Nephron (organoid): ENCODE results near the gene ELK3.

Experiments
- H3K27ac Mint-ChIP-seq, 3 experiments: 2 replicates each; pipeline ENCODE4 v1.8.0; 2020; ENCODE audit warnings: mixed read lengths in 3 of 3, mild to moderate bottlenecking in 2 of 3, moderate library complexity in 1 of 3
- H3K27me3 Mint-ChIP-seq: 2 replicates; pipeline ENCODE4 v1.8.0; 2021; ENCODE audit warnings: low read depth, mild to moderate bottlenecking, moderate library complexity, mixed read lengths
- H3K36me3 Mint-ChIP-seq: 2 replicates; pipeline ENCODE4 v1.8.0; 2020; ENCODE audit warnings: low read depth, mixed read lengths
- H3K4me1 Mint-ChIP-seq: 2 replicates; pipeline ENCODE4 v1.8.0; 2020; ENCODE audit warnings: mixed read lengths
- H3K4me3 Mint-ChIP-seq, 3 experiments: 2 replicates each; pipeline ENCODE4 v1.8.0; 2020; ENCODE audit warnings: mild to moderate bottlenecking in 3 of 3, mixed read lengths in 3 of 3, moderate library complexity in 2 of 3
- H3K9me3 Mint-ChIP-seq: 2 replicates; pipeline ENCODE4 v1.8.0; 2020; ENCODE audit warnings: mixed read lengths
- CTCF ChIP-seq, 3 experiments: fragments of 200-600 bp; sonication (generic); IDR thresholded peaks; one replicate each; pipeline ENCODE4 v1.5.0; 2021; ENCODE audit warnings: antibody characterized with exemption in 3 of 3; ENCODE audit not compliant: unreplicated experiment in 3 of 3

Gene ELK3

GRCh38 chr12:96293093-96293492 is 98.9 kb downstream of the ELK3 start:
- Mint-ChIP-seq H3K36me3 (peaks cover 57% of the 10 kb centered on the region), H3K27me3 (no peaks in the 10 kb centered on the region), H3K4me1 (no peaks in the 10 kb centered on the region), H3K27ac (no peak overlapping the region), H3K4me3 (no peak overlapping the region), H3K9me3 (no peaks in the 10 kb centered on the region)
- TF ChIP-seq CTCF (IDR thresholded peaks at IDR 0.05; ENCODE audit: unreplicated experiment in 3 of 3): no peak

- no peak overlapping the region for H3K4me3 Mint-ChIP-seq
- no peaks in the 10 kb centered on the region for H3K4me1 Mint-ChIP-seq
- TF ChIP-seq CTCF (IDR thresholded peaks at IDR 0.05; ENCODE audit: unreplicated experiment in 3 of 3): no peak
- H3K9me3 Mint-ChIP-seq: no peaks in the 10 kb centered on the region
- H3K27me3 Mint-ChIP-seq: no peaks in the 10 kb centered on the region
- H3K36me3 Mint-ChIP-seq: peaks cover 54% of the 10 kb centered on the region
- no peak overlapping the region for H3K27ac Mint-ChIP-seq
Measured at GRCh38 chr12:96294831-96295230, 100.7 kb downstream of the ELK3 start.

GRCh38 chr12:96295532-96296160 is 101.5 kb downstream of the ELK3 start:
- Mint-ChIP-seq H3K36me3 (peaks cover 57% of the 10 kb centered on the region), H3K4me3 (no peak overlapping the region), H3K4me1 (no peaks in the 10 kb centered on the region), H3K27ac (no peak overlapping the region), H3K27me3 (no peaks in the 10 kb centered on the region), H3K9me3 (no peaks in the 10 kb centered on the region)
- no peak for TF ChIP-seq CTCF (IDR thresholded peaks at IDR 0.05; ENCODE audit: unreplicated experiment in 3 of 3)

- TF ChIP-seq CTCF (IDR thresholded peaks at IDR 0.05; ENCODE audit: unreplicated experiment in 3 of 3): no peak
- Mint-ChIP-seq H3K4me3 (no peak overlapping the region), H3K36me3 (peaks cover 52% of the 10 kb centered on the region), H3K9me3 (no peaks in the 10 kb centered on the region), H3K27me3 (no peaks in the 10 kb centered on the region), H3K27ac (no peak overlapping the region), H3K4me1 (no peaks in the 10 kb centered on the region)
Measured at GRCh38 chr12:96297504-96297903, 103.3 kb downstream of the ELK3 start.

GRCh38 chr12:96300064-96300463 is 105.9 kb downstream of the ELK3 start:
- no peak for TF ChIP-seq CTCF (IDR thresholded peaks at IDR 0.05; ENCODE audit: unreplicated experiment in 3 of 3)
- no peaks in the 10 kb centered on the region for H3K9me3 Mint-ChIP-seq
- H3K4me3 Mint-ChIP-seq: no peak overlapping the region
- no peaks in the 10 kb centered on the region for H3K27me3 Mint-ChIP-seq
- H3K4me1 Mint-ChIP-seq: no peaks in the 10 kb centered on the region
- peaks cover 40% of the 10 kb centered on the region for H3K36me3 Mint-ChIP-seq
- H3K27ac Mint-ChIP-seq: no peak overlapping the region

- H3K27me3 Mint-ChIP-seq: no peaks in the 10 kb centered on the region
- no peaks in the 10 kb centered on the region for H3K4me1 Mint-ChIP-seq
- no peak overlapping the region for H3K27ac Mint-ChIP-seq
- no peak overlapping the region for H3K4me3 Mint-ChIP-seq
- TF ChIP-seq CTCF (IDR thresholded peaks at IDR 0.05; ENCODE audit: unreplicated experiment in 3 of 3): no peak
- H3K9me3 Mint-ChIP-seq: no peaks in the 10 kb centered on the region
- peaks cover 40% of the 10 kb centered on the region for H3K36me3 Mint-ChIP-seq
Measured at GRCh38 chr12:96301732-96302131, 107.6 kb downstream of the ELK3 start.
